ENCODE measurements around the gene NSUN7.
"Not testable (repeated sequence)": the region's sequence is repeated elsewhere in the genome, so short reads cannot be mapped to it uniquely, and the experiment has no call there.

Gene NSUN7

GRCh38 chr4:40763228-40763716 lies 13.5 kb downstream of the NSUN7 start:
- H3K4me3 Mint-ChIP-seq = peak overlapping the region; percentile 3
- peaks cover 10% of the 10 kb centered on the region for H3K4me1 Mint-ChIP-seq (ENCODE audit: low read depth)
- H3K36me3 Mint-ChIP-seq (ENCODE audit: low read depth) = no peaks in the 10 kb centered on the region
- H3K9me3 Mint-ChIP-seq = no peaks in the 10 kb centered on the region
- peak overlapping the region; percentile 17 for H3K27ac Mint-ChIP-seq
- H3K27me3 Mint-ChIP-seq = no peaks in the 10 kb centered on the region

GRCh38 chr4:40769266-40769665 lies 19.5 kb downstream of the NSUN7 start:
- Mint-ChIP-seq H3K4me3 (no peak overlapping the region), H3K9me3 (no peaks in the 10 kb centered on the region), H3K4me1 (ENCODE audit: low read depth) (no peaks in the 10 kb centered on the region), H3K36me3 (ENCODE audit: low read depth) (no peaks in the 10 kb centered on the region), H3K27ac (no peak overlapping the region), H3K27me3 (peaks cover 9% of the 10 kb centered on the region)

- Mint-ChIP-seq H3K4me3 (no peak overlapping the region), H3K4me1 (ENCODE audit: low read depth) (no peaks in the 10 kb centered on the region), H3K36me3 (ENCODE audit: low read depth) (peaks cover 7% of the 10 kb centered on the region), H3K27me3 (peaks cover 7% of the 10 kb centered on the region), H3K27ac (no peak overlapping the region), H3K9me3 (peaks cover 7% of the 10 kb centered on the region)
These were observed 28.3 kb downstream of the NSUN7 start for GRCh38 chr4:40778090-40778489.

GRCh38 chr4:40782876-40783275 lies 33.1 kb downstream of the NSUN7 start:
- H3K36me3 Mint-ChIP-seq (ENCODE audit: low read depth) = peaks cover 2% of the 10 kb centered on the region
- no peaks in the 10 kb centered on the region for H3K4me1 Mint-ChIP-seq (ENCODE audit: low read depth)
- H3K27me3 Mint-ChIP-seq = peaks cover 6% of the 10 kb centered on the region
- H3K27ac Mint-ChIP-seq = no peak overlapping the region
- H3K4me3 Mint-ChIP-seq = no peak overlapping the region
- peaks cover 2% of the 10 kb centered on the region for H3K9me3 Mint-ChIP-seq

- Mint-ChIP-seq H3K27me3 (peaks cover 15% of the 10 kb centered on the region), H3K27ac (no peak overlapping the region), H3K4me1 (ENCODE audit: low read depth) (no peaks in the 10 kb centered on the region), H3K4me3 (no peak overlapping the region), H3K36me3 (ENCODE audit: low read depth) (no peaks in the 10 kb centered on the region), H3K9me3 (no peaks in the 10 kb centered on the region)
These were observed 36.0 kb downstream of the NSUN7 start for GRCh38 chr4:40785727-40786126.

GRCh38 chr4:40788331-40788730 lies 38.6 kb downstream of the NSUN7 start:
- Mint-ChIP-seq H3K36me3 (ENCODE audit: low read depth) (no peaks in the 10 kb centered on the region), H3K9me3 (no peaks in the 10 kb centered on the region), H3K4me3 (no peak overlapping the region), H3K27ac (no peak overlapping the region), H3K27me3 (peaks cover 12% of the 10 kb centered on the region), H3K4me1 (ENCODE audit: low read depth) (no peaks in the 10 kb centered on the region)

GRCh38 chr4:40789031-40789430 lies 39.3 kb downstream of the NSUN7 start:
- H3K27me3 Mint-ChIP-seq = peaks cover 12% of the 10 kb centered on the region
- H3K4me1 Mint-ChIP-seq (ENCODE audit: low read depth) = no peaks in the 10 kb centered on the region

GRCh38 chr4:40789771-40790170 lies 40.0 kb downstream of the NSUN7 start:
- no peak overlapping the region for H3K27ac Mint-ChIP-seq
- H3K4me1 Mint-ChIP-seq (ENCODE audit: low read depth) = no peaks in the 10 kb centered on the region
- no peaks in the 10 kb centered on the region for H3K36me3 Mint-ChIP-seq (ENCODE audit: low read depth)
- H3K9me3 Mint-ChIP-seq = no peaks in the 10 kb centered on the region
- H3K4me3 Mint-ChIP-seq = no peak overlapping the region
- H3K27me3 Mint-ChIP-seq = peaks cover 12% of the 10 kb centered on the region

More at GRCh38 chr4:40789031-40789430, 39.3 kb downstream of the NSUN7 start:
- H3K36me3 Mint-ChIP-seq (ENCODE audit: low read depth) = no peaks in the 10 kb centered on the region
- no peaks in the 10 kb centered on the region for H3K9me3 Mint-ChIP-seq
- no peak overlapping the region for H3K4me3 Mint-ChIP-seq
- no peak overlapping the region for H3K27ac Mint-ChIP-seq

GRCh38 chr4:40800064-40800463 lies 50.3 kb downstream of the NSUN7 start:
- H3K9me3 Mint-ChIP-seq = no peaks in the 10 kb centered on the region

GRCh38 chr4:40804598-40804997 lies 54.8 kb downstream of the NSUN7 start:
- no peaks in the 10 kb centered on the region for H3K36me3 Mint-ChIP-seq (ENCODE audit: low read depth)
- no peak overlapping the region for H3K4me3 Mint-ChIP-seq
- no peaks in the 10 kb centered on the region for H3K27me3 Mint-ChIP-seq
- no peaks in the 10 kb centered on the region for H3K4me1 Mint-ChIP-seq (ENCODE audit: low read depth)
- no peak overlapping the region for H3K27ac Mint-ChIP-seq
- H3K9me3 Mint-ChIP-seq = no peaks in the 10 kb centered on the region

More at GRCh38 chr4:40800064-40800463, 50.3 kb downstream of the NSUN7 start:
- no peak overlapping the region for H3K27ac Mint-ChIP-seq
- no peaks in the 10 kb centered on the region for H3K36me3 Mint-ChIP-seq (ENCODE audit: low read depth)
- no peaks in the 10 kb centered on the region for H3K27me3 Mint-ChIP-seq
- H3K4me1 Mint-ChIP-seq (ENCODE audit: low read depth) = no peaks in the 10 kb centered on the region
- H3K4me3 Mint-ChIP-seq = no peak overlapping the region

- H3K36me3 Mint-ChIP-seq (ENCODE audit: low read depth) = no peaks in the 10 kb centered on the region
- H3K4me3 Mint-ChIP-seq = no peak overlapping the region
- H3K4me1 Mint-ChIP-seq (ENCODE audit: low read depth) = no peaks in the 10 kb centered on the region
- H3K27me3 Mint-ChIP-seq = peaks cover 6% of the 10 kb centered on the region
- H3K27ac Mint-ChIP-seq = no peak overlapping the region
- no peaks in the 10 kb centered on the region for H3K9me3 Mint-ChIP-seq
These were observed 59.2 kb downstream of the NSUN7 start for GRCh38 chr4:40808926-40809457.

GRCh38 chr4:40811956-40812355 lies 62.2 kb downstream of the NSUN7 start:
- Mint-ChIP-seq H3K4me3 (no peak overlapping the region), H3K9me3 (no peaks in the 10 kb centered on the region)

GRCh38 chr4:40812386-40812785 lies 62.6 kb downstream of the NSUN7 start:
- Mint-ChIP-seq H3K4me3 (no peak overlapping the region), H3K27me3 (peaks cover 6% of the 10 kb centered on the region), H3K27ac (no peak overlapping the region), H3K9me3 (no peaks in the 10 kb centered on the region), H3K4me1 (ENCODE audit: low read depth) (no peaks in the 10 kb centered on the region), H3K36me3 (ENCODE audit: low read depth) (no peaks in the 10 kb centered on the region)

More at GRCh38 chr4:40811956-40812355, 62.2 kb downstream of the NSUN7 start:
- Mint-ChIP-seq H3K36me3 (ENCODE audit: low read depth) (no peaks in the 10 kb centered on the region), H3K4me1 (ENCODE audit: low read depth) (no peaks in the 10 kb centered on the region), H3K27ac (no peak overlapping the region), H3K27me3 (peaks cover 6% of the 10 kb centered on the region)

- Mint-ChIP-seq H3K9me3 (no peaks in the 10 kb centered on the region), H3K27ac (no peak overlapping the region), H3K36me3 (ENCODE audit: low read depth) (no peaks in the 10 kb centered on the region), H3K4me3 (no peak overlapping the region), H3K4me1 (ENCODE audit: low read depth) (no peaks in the 10 kb centered on the region), H3K27me3 (peaks cover 6% of the 10 kb centered on the region)
These were observed 63.1 kb downstream of the NSUN7 start for GRCh38 chr4:40812856-40813255.

GRCh38 chr4:40817157-40817556 lies 67.4 kb downstream of the NSUN7 start:
- H3K9me3 Mint-ChIP-seq = not testable (repeated sequence)

GRCh38 chr4:40820101-40820500 lies 70.3 kb downstream of the NSUN7 start:
- H3K27me3 Mint-ChIP-seq = no peaks in the 10 kb centered on the region
- no peaks in the 10 kb centered on the region for H3K4me1 Mint-ChIP-seq (ENCODE audit: low read depth)
- H3K27ac Mint-ChIP-seq = no peak overlapping the region
- no peaks in the 10 kb centered on the region for H3K9me3 Mint-ChIP-seq
- H3K4me3 Mint-ChIP-seq = no peak overlapping the region
- no peaks in the 10 kb centered on the region for H3K36me3 Mint-ChIP-seq (ENCODE audit: low read depth)

More at GRCh38 chr4:40817157-40817556, 67.4 kb downstream of the NSUN7 start:
- H3K36me3 Mint-ChIP-seq (ENCODE audit: low read depth); H3K4me3 Mint-ChIP-seq; H3K4me1 Mint-ChIP-seq (ENCODE audit: low read depth); H3K27ac Mint-ChIP-seq; H3K27me3 Mint-ChIP-seq: not testable (repeated sequence)

All from stimulated activated naive CD8-positive, alpha-beta T cell treated with anti-CD3 and anti-CD28 coated beads, Interleukin-15, Interleukin-2, amounts not matched to agents 100 ng/mL and 50 ng/mL, for 24 hours (primary cell).